BE2C (cell line): ENCODE results near the gene CDKL5.

ENCODE experiments used
- DNase-seq: peaks from one replicate; pipeline ENCODE4 v3.0.0-alpha.2; 2020
- H3K27me3 ChIP-seq: fragments of 250-450 bp; sonication (Bioruptor Pico); 2 replicates; pipeline ENCODE4 v1.5.1; 2020; ENCODE audit warnings: mild to moderate bottlenecking
- H3K36me3 ChIP-seq: fragments of 250-450 bp; sonication (Bioruptor Pico); 2 replicates; pipeline ENCODE4 v1.5.1; 2020; ENCODE audit warnings: mild to moderate bottlenecking
- H3K4me1 ChIP-seq: fragments of 250-450 bp; sonication (Bioruptor Pico); 2 replicates; pipeline ENCODE4 v1.5.1; 2020
- H3K4me3 ChIP-seq: 2 replicates; pipeline ENCODE4 v1.5.1; 2011; ENCODE audit warnings: low read depth, low read length
- H3K9me3 ChIP-seq: fragments of 250-450 bp; sonication (Bioruptor Pico); 2 replicates; pipeline ENCODE4 v1.5.1; 2020
- TF ChIP-seq, protein P1 (sequence below): IDR thresholded peaks from 2 replicates; pipeline ENCODE4 v1.5.1; 2012; ENCODE audit warnings: mild to moderate bottlenecking, low read depth, low read length

The CDKL5 gene

DNA sequence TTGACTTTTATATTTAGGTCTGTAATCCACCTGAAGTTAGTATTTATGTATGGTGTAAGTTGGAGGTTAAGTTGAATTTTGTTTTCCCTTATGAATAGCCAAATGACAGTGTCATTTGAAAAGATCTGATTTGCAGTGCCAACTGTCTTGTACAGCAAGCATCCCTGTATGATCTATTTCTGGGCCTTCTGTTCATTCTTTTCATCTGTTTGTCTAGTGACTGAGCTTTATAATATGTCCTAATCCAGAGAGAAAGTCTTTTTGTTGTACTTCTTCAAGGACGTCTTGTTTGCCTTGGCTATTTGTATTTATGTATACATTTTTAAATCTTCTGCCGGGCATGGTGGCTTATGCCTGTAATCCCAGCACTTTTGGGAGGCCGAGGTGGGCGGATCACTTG lies 39.6 kb downstream of the CDKL5 start:
- no peak for DNase-seq
- TF ChIP-seq, protein P1, sequence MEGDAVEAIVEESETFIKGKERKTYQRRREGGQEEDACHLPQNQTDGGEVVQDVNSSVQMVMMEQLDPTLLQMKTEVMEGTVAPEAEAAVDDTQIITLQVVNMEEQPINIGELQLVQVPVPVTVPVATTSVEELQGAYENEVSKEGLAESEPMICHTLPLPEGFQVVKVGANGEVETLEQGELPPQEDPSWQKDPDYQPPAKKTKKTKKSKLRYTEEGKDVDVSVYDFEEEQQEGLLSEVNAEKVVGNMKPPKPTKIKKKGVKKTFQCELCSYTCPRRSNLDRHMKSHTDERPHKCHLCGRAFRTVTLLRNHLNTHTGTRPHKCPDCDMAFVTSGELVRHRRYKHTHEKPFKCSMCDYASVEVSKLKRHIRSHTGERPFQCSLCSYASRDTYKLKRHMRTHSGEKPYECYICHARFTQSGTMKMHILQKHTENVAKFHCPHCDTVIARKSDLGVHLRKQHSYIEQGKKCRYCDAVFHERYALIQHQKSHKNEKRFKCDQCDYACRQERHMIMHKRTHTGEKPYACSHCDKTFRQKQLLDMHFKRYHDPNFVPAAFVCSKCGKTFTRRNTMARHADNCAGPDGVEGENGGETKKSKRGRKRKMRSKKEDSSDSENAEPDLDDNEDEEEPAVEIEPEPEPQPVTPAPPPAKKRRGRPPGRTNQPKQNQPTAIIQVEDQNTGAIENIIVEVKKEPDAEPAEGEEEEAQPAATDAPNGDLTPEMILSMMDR, result no peak

DNA sequence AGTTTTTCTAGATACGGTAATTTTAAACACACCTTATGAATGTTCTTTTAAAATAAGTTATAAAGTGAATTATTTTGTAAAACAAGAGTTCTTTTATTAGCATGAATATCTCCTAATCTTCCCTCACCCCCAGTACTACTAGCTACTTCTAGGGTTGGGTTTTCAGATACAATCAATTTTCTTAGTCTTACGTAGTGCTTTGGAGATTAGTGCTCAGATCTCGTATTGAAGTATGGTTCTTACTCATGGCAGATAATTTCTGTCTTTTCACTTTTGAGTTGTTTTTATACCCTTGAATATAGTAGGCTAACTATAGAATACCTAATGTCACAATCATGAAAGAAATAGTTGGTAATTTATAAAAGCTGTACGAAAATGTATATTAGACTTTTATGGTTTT lies 43.2 kb downstream of the CDKL5 start:
- Histone ChIP-seq H3K4me3 (no peak overlapping the region), H3K36me3 (no peaks in the 10 kb centered on the region), H3K4me1 (no peaks in the 10 kb centered on the region; the same call in 1 of the 2 replicates), H3K9me3 (no peaks in the 10 kb centered on the region), H3K27me3 (no peaks in the 10 kb centered on the region)
- TF ChIP-seq, protein P1, result no peak
- DNase-seq, result no peak

More for the DNA sequence above, 39.6 kb downstream of the CDKL5 start:
- Histone ChIP-seq H3K36me3 (no peaks in the 10 kb centered on the region), H3K4me3 (no peak overlapping the region), H3K27me3 (no peaks in the 10 kb centered on the region), H3K4me1 (no peaks in the 10 kb centered on the region; the same call in 1 of the 2 replicates), H3K9me3 (no peaks in the 10 kb centered on the region)

DNA sequence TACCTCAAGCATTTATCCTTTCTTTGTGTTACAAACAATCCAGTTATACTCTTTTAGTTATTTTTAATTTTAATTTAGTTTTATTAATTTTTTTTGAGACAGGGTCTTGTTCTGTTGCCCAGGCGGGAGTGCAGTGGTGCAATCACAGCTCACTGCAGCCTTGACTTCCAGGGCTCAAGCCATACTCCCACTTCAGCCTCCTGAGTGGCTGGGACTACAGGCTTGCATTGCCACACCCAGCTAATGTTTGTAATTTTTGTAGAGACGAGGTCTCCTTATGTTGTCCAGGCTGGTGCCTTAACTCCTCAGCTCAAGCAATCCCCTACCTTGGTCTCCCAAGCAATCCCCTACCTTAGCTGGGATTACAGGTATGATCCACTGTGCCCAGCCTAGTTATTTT lies 45.9 kb downstream of the CDKL5 start:
- H3K9me3 ChIP-seq, result no peaks in the 10 kb centered on the region
- H3K4me3 ChIP-seq, result no peak overlapping the region
- no peak for DNase-seq
- H3K4me1 ChIP-seq, result no peaks in the 10 kb centered on the region
- TF ChIP-seq, protein P1, result no peak
- no peaks in the 10 kb centered on the region for H3K36me3 ChIP-seq
- no peaks in the 10 kb centered on the region for H3K27me3 ChIP-seq

DNA sequence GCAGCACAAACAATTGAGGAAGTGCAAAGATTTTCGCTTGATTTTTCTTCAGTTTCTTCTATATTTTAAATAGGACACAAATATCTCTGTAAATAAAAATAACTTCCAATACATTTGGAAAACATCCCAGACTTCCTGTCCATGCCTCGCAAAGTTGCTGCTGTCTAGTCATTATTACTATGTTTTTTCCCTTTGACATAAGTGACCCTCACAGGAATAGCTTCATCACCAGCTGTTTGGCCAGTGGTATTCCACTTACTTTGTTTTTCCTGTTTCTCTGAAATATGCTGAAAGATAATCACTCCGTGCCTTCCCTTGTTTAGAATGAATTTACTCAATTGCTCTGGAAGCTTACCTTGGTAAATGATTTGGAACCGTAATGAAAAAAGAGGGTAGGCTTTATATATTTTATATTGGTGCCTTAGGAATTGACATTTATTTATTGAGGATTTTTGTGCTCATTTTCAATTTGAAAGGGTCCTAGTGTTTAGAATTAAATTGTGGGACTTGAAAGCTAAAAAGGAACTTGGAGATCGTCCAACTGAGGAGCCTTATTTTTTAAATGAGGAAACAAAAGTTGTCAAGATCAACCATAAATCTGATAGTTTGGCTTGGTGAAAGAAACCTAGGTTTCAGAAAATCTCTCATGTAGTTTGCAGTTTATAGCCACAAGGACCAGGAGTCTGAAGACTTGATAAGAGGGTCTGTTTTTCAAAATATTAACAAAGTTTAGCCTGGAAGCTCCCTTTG lies 65.6 kb downstream of the CDKL5 start:
- no peaks in the 10 kb centered on the region for H3K27me3 ChIP-seq
- no peaks in the 10 kb centered on the region for H3K4me1 ChIP-seq
- H3K4me3 ChIP-seq, result no peak overlapping the region
- no peaks in the 10 kb centered on the region for H3K9me3 ChIP-seq
- TF ChIP-seq, protein P1, result no peak
- DNase-seq, result no peak
- no peaks in the 10 kb centered on the region for H3K36me3 ChIP-seq

DNA sequence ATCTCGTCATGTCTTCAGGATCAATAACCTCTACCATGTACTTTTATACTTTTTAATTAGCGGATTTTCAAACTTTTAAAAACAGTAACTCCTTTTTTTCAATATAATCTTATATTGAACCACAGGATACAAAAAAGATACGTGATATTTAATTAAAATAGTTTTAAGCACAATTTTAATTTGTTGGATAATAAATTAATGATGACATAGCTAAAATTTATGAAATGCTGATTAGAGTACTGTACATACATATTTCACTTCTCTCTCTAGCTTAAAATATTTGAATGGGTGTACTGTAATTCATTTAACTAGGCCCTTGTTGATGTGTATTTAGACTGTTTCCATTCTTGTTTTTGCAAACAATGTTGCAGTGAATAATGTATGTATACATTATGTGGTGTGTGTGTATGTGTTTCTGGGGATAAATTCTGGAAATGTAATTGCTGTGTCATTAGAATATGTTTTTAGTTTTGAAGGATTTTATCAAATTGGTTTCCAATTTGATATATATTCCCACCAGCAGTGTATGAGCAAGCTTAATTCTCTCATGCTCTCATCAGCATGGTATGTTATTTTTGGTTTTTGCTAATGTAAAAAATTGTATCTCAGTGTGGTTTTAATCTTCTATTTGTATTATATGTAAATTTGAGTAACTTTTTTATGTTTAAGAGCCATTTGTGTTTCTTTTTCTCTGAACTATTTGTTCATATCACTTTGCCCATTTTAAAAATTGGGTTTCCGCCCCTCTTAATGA lies 66.4 kb downstream of the CDKL5 start:
- DNase-seq, result no peak
- Histone ChIP-seq H3K4me1 (no peaks in the 10 kb centered on the region), H3K4me3 (no peak overlapping the region), H3K36me3 (no peaks in the 10 kb centered on the region), H3K27me3 (no peaks in the 10 kb centered on the region), H3K9me3 (no peaks in the 10 kb centered on the region)
- TF ChIP-seq, protein P1, result no peak

DNA sequence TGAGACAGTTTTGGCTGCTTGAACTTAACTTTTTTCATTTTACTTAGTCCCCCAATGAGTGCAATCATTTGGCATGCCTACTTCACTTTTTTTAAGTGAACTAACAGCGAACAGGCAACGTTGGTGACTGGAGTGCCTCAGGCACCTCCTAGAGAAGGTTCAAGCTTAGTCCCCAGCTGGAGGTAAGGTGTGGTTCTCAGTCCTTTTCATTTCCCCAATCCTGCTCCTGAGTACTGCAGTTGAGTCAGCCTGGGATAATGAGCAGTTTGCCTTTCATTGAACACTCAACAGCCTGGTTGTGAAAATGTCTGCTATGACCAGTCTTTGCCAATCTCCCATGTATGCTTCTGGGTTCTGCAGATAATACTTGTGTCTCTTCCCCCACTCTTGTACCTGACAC lies 109.5 kb downstream of the CDKL5 start:
- DNase-seq, result no peak
- TF ChIP-seq, protein P1, result no peak
- H3K27me3 ChIP-seq, result no peaks in the 10 kb centered on the region

More for the DNA sequence above, 109.5 kb downstream of the CDKL5 start:
- H3K9me3 ChIP-seq, result no peaks in the 10 kb centered on the region
- no peaks in the 10 kb centered on the region for H3K36me3 ChIP-seq
- H3K4me1 ChIP-seq, result no peaks in the 10 kb centered on the region
- no peak overlapping the region for H3K4me3 ChIP-seq
